Measurements from ENCODE around the gene CNTNAP2. TPM values are rescaled to one million over a fixed set of nuclear protein-coding genes. Genes with fewer than 3 reads are reported as not detected.

Gene CNTNAP2
- total and polyA plus RNA-seq, 2 donors from 2014 or later: 0.06 to 0.13 TPM

DNA sequence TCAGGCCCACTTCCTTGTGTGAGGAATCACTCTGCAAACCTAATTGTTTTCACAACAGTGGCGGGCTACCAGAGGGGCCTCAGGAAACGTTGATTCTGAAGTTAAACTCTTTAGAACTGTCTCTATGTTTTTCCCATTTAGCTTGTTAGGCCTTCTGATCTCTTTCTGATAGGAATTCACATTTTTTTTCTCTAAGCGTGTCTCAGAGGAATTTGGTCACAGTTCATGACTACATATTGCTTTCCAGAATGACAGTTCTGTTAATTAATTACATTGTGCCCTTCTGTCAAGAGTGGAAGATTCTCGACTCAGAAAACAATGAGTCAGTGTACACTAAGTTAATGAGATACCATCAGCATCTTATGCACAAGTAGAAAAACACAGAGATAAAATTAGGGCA is 2004.8 kb downstream of the CNTNAP2 start:
- TF ChIP-seq, protein P1, sequence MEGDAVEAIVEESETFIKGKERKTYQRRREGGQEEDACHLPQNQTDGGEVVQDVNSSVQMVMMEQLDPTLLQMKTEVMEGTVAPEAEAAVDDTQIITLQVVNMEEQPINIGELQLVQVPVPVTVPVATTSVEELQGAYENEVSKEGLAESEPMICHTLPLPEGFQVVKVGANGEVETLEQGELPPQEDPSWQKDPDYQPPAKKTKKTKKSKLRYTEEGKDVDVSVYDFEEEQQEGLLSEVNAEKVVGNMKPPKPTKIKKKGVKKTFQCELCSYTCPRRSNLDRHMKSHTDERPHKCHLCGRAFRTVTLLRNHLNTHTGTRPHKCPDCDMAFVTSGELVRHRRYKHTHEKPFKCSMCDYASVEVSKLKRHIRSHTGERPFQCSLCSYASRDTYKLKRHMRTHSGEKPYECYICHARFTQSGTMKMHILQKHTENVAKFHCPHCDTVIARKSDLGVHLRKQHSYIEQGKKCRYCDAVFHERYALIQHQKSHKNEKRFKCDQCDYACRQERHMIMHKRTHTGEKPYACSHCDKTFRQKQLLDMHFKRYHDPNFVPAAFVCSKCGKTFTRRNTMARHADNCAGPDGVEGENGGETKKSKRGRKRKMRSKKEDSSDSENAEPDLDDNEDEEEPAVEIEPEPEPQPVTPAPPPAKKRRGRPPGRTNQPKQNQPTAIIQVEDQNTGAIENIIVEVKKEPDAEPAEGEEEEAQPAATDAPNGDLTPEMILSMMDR (IDR thresholded peaks at IDR 0.05; ENCODE audit: borderline replicate concordance, extremely low read depth, insufficient read depth): no peak
- DNase-seq (peak in 1 of 5 donors; percentile 22), FAIRE-seq (no peak)
- H3K4me1 ChIP-seq (ENCODE audit: control insufficient read depth in 2 of 3, insufficient read depth in 2 of 3, low read depth in 1 of 3, low read length in 3 of 3): no peaks in the 10 kb centered on the region
- H3K27me3 ChIP-seq (ENCODE audit: control insufficient read depth, insufficient read depth, low read length): no peaks in the 10 kb centered on the region
- no peak overlapping the region for H3K4me3 ChIP-seq (ENCODE audit: low read length in 3 of 3)
- H3K27ac ChIP-seq (ENCODE audit: low read depth in 2 of 2, low read length in 2 of 2): no peak overlapping the region
- no peak overlapping the region for H3K9ac ChIP-seq (ENCODE audit: low read length in 3 of 3)
- H3K36me3 ChIP-seq (ENCODE audit: control insufficient read depth in 2 of 3, insufficient read depth in 3 of 3, low read length in 3 of 3): no peaks in the 10 kb centered on the region
- H3K9me3 ChIP-seq (ENCODE audit: control insufficient read depth in 2 of 3, insufficient read depth in 1 of 3, low read length in 3 of 3): no peaks in the 10 kb centered on the region
- intact Hi-C loops (cut with DNase I): no loop called here

DNA sequence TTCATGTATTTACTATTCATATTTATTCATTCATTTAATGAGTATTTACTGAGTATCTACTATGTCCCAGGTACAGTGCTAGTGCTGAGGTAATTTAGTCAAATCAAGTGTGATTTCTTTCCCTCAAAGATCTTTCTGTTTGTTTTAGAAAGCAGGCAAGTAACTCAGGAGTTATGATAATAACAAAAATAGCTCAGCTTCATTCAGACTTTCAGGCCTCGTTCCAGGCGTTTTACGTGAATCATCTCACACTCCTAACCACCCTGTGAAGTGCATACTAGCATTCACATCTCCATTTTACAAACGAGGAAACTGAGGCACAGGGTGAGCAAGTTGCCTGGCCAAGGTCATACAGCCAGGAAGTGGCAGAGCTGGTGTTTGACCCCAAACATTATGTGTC is 2005.2 kb downstream of the CNTNAP2 start:
- no peak overlapping the region for H3K4me3 ChIP-seq (ENCODE audit: low read length in 3 of 3)
- intact Hi-C loops (cut with DNase I): no loop called here
- FAIRE-seq: no peak
- H3K27me3 ChIP-seq (ENCODE audit: control insufficient read depth, insufficient read depth, low read length): no peaks in the 10 kb centered on the region
- no peaks in the 10 kb centered on the region for H3K4me1 ChIP-seq (ENCODE audit: control insufficient read depth in 2 of 3, insufficient read depth in 2 of 3, low read depth in 1 of 3, low read length in 3 of 3)
- no peak overlapping the region for H3K9ac ChIP-seq (ENCODE audit: low read length in 3 of 3)
- DNase-seq: no peak
- TF ChIP-seq, protein P1 (IDR thresholded peaks at IDR 0.05; ENCODE audit: borderline replicate concordance, extremely low read depth, insufficient read depth): no peak
- no peaks in the 10 kb centered on the region for H3K36me3 ChIP-seq (ENCODE audit: control insufficient read depth in 2 of 3, insufficient read depth in 3 of 3, low read length in 3 of 3)
- H3K27ac ChIP-seq (ENCODE audit: low read depth in 2 of 2, low read length in 2 of 2): no peak overlapping the region
- no peaks in the 10 kb centered on the region for H3K9me3 ChIP-seq (ENCODE audit: control insufficient read depth in 2 of 3, insufficient read depth in 1 of 3, low read length in 3 of 3)

- Histone ChIP-seq H3K27ac (ENCODE audit: low read depth in 2 of 2, low read length in 2 of 2) (no peak overlapping the region), H3K36me3 (ENCODE audit: control insufficient read depth in 2 of 3, insufficient read depth in 3 of 3, low read length in 3 of 3) (no peaks in the 10 kb centered on the region), H3K4me1 (ENCODE audit: control insufficient read depth in 2 of 3, insufficient read depth in 2 of 3, low read depth in 1 of 3, low read length in 3 of 3) (no peaks in the 10 kb centered on the region), H3K9ac (ENCODE audit: low read length in 3 of 3) (no peak overlapping the region), H3K27me3 (ENCODE audit: control insufficient read depth, insufficient read depth, low read length) (no peaks in the 10 kb centered on the region), H3K4me3 (ENCODE audit: low read length in 3 of 3) (no peak overlapping the region), H3K9me3 (ENCODE audit: control insufficient read depth in 2 of 3, insufficient read depth in 1 of 3, low read length in 3 of 3) (no peaks in the 10 kb centered on the region)
- DNase-seq (no peak), FAIRE-seq (no peak)
- intact Hi-C loops (cut with DNase I): no loop called here
- TF ChIP-seq, protein P1 (IDR thresholded peaks at IDR 0.05; ENCODE audit: borderline replicate concordance, extremely low read depth, insufficient read depth): no peak
Measured at GRCh38 chr7:148124477-148124876, 2007.9 kb downstream of the CNTNAP2 start.

GRCh38 chr7:148127374-148127773 is 2010.8 kb downstream of the CNTNAP2 start:
- H3K4me1 ChIP-seq (ENCODE audit: control insufficient read depth in 2 of 3, insufficient read depth in 2 of 3, low read depth in 1 of 3, low read length in 3 of 3): no peaks in the 10 kb centered on the region
- H3K9me3 ChIP-seq (ENCODE audit: control insufficient read depth in 2 of 3, insufficient read depth in 1 of 3, low read length in 3 of 3): no peaks in the 10 kb centered on the region
- TF ChIP-seq, protein P1 (IDR thresholded peaks at IDR 0.05; ENCODE audit: borderline replicate concordance, extremely low read depth, insufficient read depth): no peak
- FAIRE-seq (no peak), DNase-seq (no peak)
- H3K9ac ChIP-seq (ENCODE audit: low read length in 3 of 3): no peak overlapping the region
- intact Hi-C loops (cut with DNase I): no loop called here
- H3K36me3 ChIP-seq (ENCODE audit: control insufficient read depth in 2 of 3, insufficient read depth in 3 of 3, low read length in 3 of 3): no peaks in the 10 kb centered on the region
- no peak overlapping the region for H3K27ac ChIP-seq (ENCODE audit: low read depth in 2 of 2, low read length in 2 of 2)
- H3K4me3 ChIP-seq (ENCODE audit: low read length in 3 of 3): no peak overlapping the region
- no peaks in the 10 kb centered on the region for H3K27me3 ChIP-seq (ENCODE audit: control insufficient read depth, insufficient read depth, low read length)
